Stimulated activated memory B cell treated with anti-CD40 and anti-IgM and Interleukin-4, amounts not matched to agents 10 μg/mL and 1 μg/mL and 100 μg/mL, for 72 hours (primary cell): ENCODE data around the gene SNX25.
"Not testable (repeated sequence)": the region's sequence is repeated elsewhere in the genome, so short reads cannot be mapped to it uniquely, and the experiment has no call there.

Experiments used
- ATAC-seq: fragments of 150-1000 bp; cut with Tn5 transposase; 2 replicates; pipeline ENCODE4 v1.10.0; 2021
- H3K27ac Mint-ChIP-seq: one replicate; pipeline ENCODE4 v1.8.0; 2022; ENCODE audit warnings: mild to moderate bottlenecking, mixed read lengths
- H3K27me3 Mint-ChIP-seq: one replicate; pipeline ENCODE4 v1.8.0; 2022; ENCODE audit warnings: mixed read lengths
- H3K36me3 Mint-ChIP-seq: one replicate; pipeline ENCODE4 v1.8.0; 2022; ENCODE audit warnings: mixed read lengths
- H3K4me1 Mint-ChIP-seq: one replicate; pipeline ENCODE4 v1.8.0; 2022; ENCODE audit warnings: mixed read lengths
- H3K4me3 Mint-ChIP-seq: one replicate; pipeline ENCODE4 v1.8.0; 2022; ENCODE audit warnings: mild to moderate bottlenecking, moderate library complexity, mixed read lengths
- H3K9me3 Mint-ChIP-seq: one replicate; pipeline ENCODE4 v1.8.0; 2022; ENCODE audit warnings: mixed read lengths

The SNX25 gene

GRCh38 chr4:185209031-185209851 is at the start of gene SNX25:
Gene SNX25 (plus strand): TSS chr4:185209598. CDS start chr4:185209827, 229 bp downstream.
- no peaks in the 10 kb centered on the region for H3K27me3 Mint-ChIP-seq
- H3K27ac Mint-ChIP-seq = peak within 1 kb of the TSS; percentile 81
- peak within 1 kb of the TSS; percentile 94 for H3K4me3 Mint-ChIP-seq
- no peaks in the 10 kb centered on the region for H3K36me3 Mint-ChIP-seq
- peaks cover 72% of the 10 kb centered on the region for H3K4me1 Mint-ChIP-seq
- H3K9me3 Mint-ChIP-seq = no peaks in the 10 kb centered on the region
- ATAC-seq = peak; percentile 94

- Mint-ChIP-seq H3K27me3 (no peaks in the 10 kb centered on the region), H3K36me3 (peaks cover 30% of the 10 kb centered on the region), H3K4me3 (peak overlapping the region; percentile 23), H3K9me3 (no peaks in the 10 kb centered on the region), H3K27ac (peak overlapping the region; percentile 49), H3K4me1 (peaks cover 17% of the 10 kb centered on the region)
- peak; percentile 88 for ATAC-seq
Observed at GRCh38 chr4:185165605-185166063, 43.8 kb upstream of the SNX25 start.

GRCh38 chr4:185167234-185167633 is 42.2 kb upstream of the SNX25 start:
- Mint-ChIP-seq H3K36me3 (peaks cover 32% of the 10 kb centered on the region), H3K4me1 (peaks cover 28% of the 10 kb centered on the region), H3K27ac (no peak overlapping the region), H3K9me3 (no peaks in the 10 kb centered on the region), H3K4me3 (no peak overlapping the region), H3K27me3 (no peaks in the 10 kb centered on the region)
- ATAC-seq = no peak

GRCh38 chr4:185171373-185172071 is 37.9 kb upstream of the SNX25 start:
- Mint-ChIP-seq H3K4me1 (peaks cover 16% of the 10 kb centered on the region), H3K36me3 (peaks cover 34% of the 10 kb centered on the region), H3K27me3 (no peaks in the 10 kb centered on the region), H3K9me3 (no peaks in the 10 kb centered on the region), H3K4me3 (no peak overlapping the region), H3K27ac (peak overlapping the region; percentile 12)
- ATAC-seq = peak; percentile 67

- Mint-ChIP-seq H3K27ac (no peak overlapping the region), H3K9me3 (no peaks in the 10 kb centered on the region), H3K4me1 (peaks cover 7% of the 10 kb centered on the region), H3K27me3 (no peaks in the 10 kb centered on the region), H3K36me3 (peaks cover 22% of the 10 kb centered on the region), H3K4me3 (no peak overlapping the region)
- ATAC-seq = no peak
Observed at GRCh38 chr4:185179488-185179887, 29.9 kb upstream of the SNX25 start.

GRCh38 chr4:185182239-185182638 is 27.2 kb upstream of the SNX25 start:
- H3K27ac Mint-ChIP-seq = no peak overlapping the region
- H3K36me3 Mint-ChIP-seq = peaks cover 18% of the 10 kb centered on the region
- H3K27me3 Mint-ChIP-seq = no peaks in the 10 kb centered on the region
- H3K9me3 Mint-ChIP-seq = no peaks in the 10 kb centered on the region
- H3K4me3 Mint-ChIP-seq = no peak overlapping the region
- H3K4me1 Mint-ChIP-seq = peaks cover 7% of the 10 kb centered on the region
- ATAC-seq = no peak

- Mint-ChIP-seq H3K36me3 (peaks cover 24% of the 10 kb centered on the region), H3K27me3 (no peaks in the 10 kb centered on the region), H3K9me3 (no peaks in the 10 kb centered on the region), H3K27ac (no peak overlapping the region), H3K4me1 (peaks cover 11% of the 10 kb centered on the region), H3K4me3 (no peak overlapping the region)
- ATAC-seq = no peak
Observed at GRCh38 chr4:185183622-185184281, 25.6 kb upstream of the SNX25 start.

GRCh38 chr4:185186769-185187168 is 22.6 kb upstream of the SNX25 start:
- Mint-ChIP-seq H3K27me3 (no peaks in the 10 kb centered on the region), H3K27ac (no peak overlapping the region), H3K4me1 (peaks cover 25% of the 10 kb centered on the region), H3K36me3 (peaks cover 36% of the 10 kb centered on the region), H3K9me3 (no peaks in the 10 kb centered on the region), H3K4me3 (no peak overlapping the region)
- no peak for ATAC-seq

GRCh38 chr4:185189606-185190305 is 19.6 kb upstream of the SNX25 start:
- Mint-ChIP-seq H3K27me3 (no peaks in the 10 kb centered on the region), H3K9me3 (no peaks in the 10 kb centered on the region), H3K4me1 (peaks cover 33% of the 10 kb centered on the region), H3K4me3 (no peak overlapping the region), H3K36me3 (peaks cover 35% of the 10 kb centered on the region), H3K27ac (no peak overlapping the region)
- no peak for ATAC-seq

GRCh38 chr4:185190306-185190856 is 19.0 kb upstream of the SNX25 start:
- H3K27ac Mint-ChIP-seq = no peak overlapping the region
- ATAC-seq = no peak
- no peak overlapping the region for H3K4me3 Mint-ChIP-seq
- peaks cover 39% of the 10 kb centered on the region for H3K4me1 Mint-ChIP-seq
- no peaks in the 10 kb centered on the region for H3K9me3 Mint-ChIP-seq
- peaks cover 42% of the 10 kb centered on the region for H3K36me3 Mint-ChIP-seq
- H3K27me3 Mint-ChIP-seq = no peaks in the 10 kb centered on the region

- Mint-ChIP-seq H3K4me3 (no peak overlapping the region), H3K27ac (no peak overlapping the region), H3K4me1 (peaks cover 50% of the 10 kb centered on the region), H3K9me3 (no peaks in the 10 kb centered on the region), H3K36me3 (peaks cover 40% of the 10 kb centered on the region), H3K27me3 (no peaks in the 10 kb centered on the region)
- no peak for ATAC-seq
Observed at GRCh38 chr4:185192059-185192458, 17.3 kb upstream of the SNX25 start.

- Mint-ChIP-seq H3K27me3 (no peaks in the 10 kb centered on the region), H3K4me1 (peaks cover 38% of the 10 kb centered on the region), H3K27ac (no peak overlapping the region), H3K9me3 (no peaks in the 10 kb centered on the region), H3K36me3 (peaks cover 29% of the 10 kb centered on the region), H3K4me3 (no peak overlapping the region)
- ATAC-seq = no peak
Observed at GRCh38 chr4:185194924-185195888, 14.2 kb upstream of the SNX25 start.

- H3K4me1 Mint-ChIP-seq = peaks cover 28% of the 10 kb centered on the region
- no peak overlapping the region for H3K27ac Mint-ChIP-seq
- peaks cover 28% of the 10 kb centered on the region for H3K36me3 Mint-ChIP-seq
- no peak overlapping the region for H3K4me3 Mint-ChIP-seq
- no peaks in the 10 kb centered on the region for H3K9me3 Mint-ChIP-seq
- no peak for ATAC-seq
- H3K27me3 Mint-ChIP-seq = no peaks in the 10 kb centered on the region
Observed at GRCh38 chr4:185196437-185196836, 13.0 kb upstream of the SNX25 start.

- H3K27ac Mint-ChIP-seq = peak overlapping the region; percentile 17
- H3K9me3 Mint-ChIP-seq, H3K4me3 Mint-ChIP-seq, H3K27me3 Mint-ChIP-seq, ATAC-seq: not testable (repeated sequence)
- peaks cover 22% of the 10 kb centered on the region for H3K36me3 Mint-ChIP-seq
- H3K4me1 Mint-ChIP-seq = peaks cover 34% of the 10 kb centered on the region
Observed at GRCh38 chr4:185198189-185198588, 11.2 kb upstream of the SNX25 start.
